ENCODE measurements around the gene CNIH3. TPM values are rescaled to one million over a fixed set of nuclear protein-coding genes. Genes with fewer than 3 reads are reported as not detected.
"Not testable (repeated sequence)": the region's sequence is repeated elsewhere in the genome, so short reads cannot be mapped to it uniquely, and the experiment has no call there.

The CNIH3 gene
- total RNA-seq, 1 donor from 2014 or later = 0.53 TPM

GRCh38 chr1:224710196-224710595 lies 94.1 kb downstream of the CNIH3 start:
- FAIRE-seq = no peak
- no peaks in the 10 kb centered on the region for H3K27me3 ChIP-seq (ENCODE audit: control insufficient read depth, insufficient read depth, low read length)
- H3K36me3 ChIP-seq (ENCODE audit: control insufficient read depth, insufficient read depth, low read length) = no peaks in the 10 kb centered on the region
- no peak for DNase-seq (ENCODE audit: low read depth)
- no peak for TF ChIP-seq CTCF (IDR thresholded peaks at IDR 0.05; ENCODE audit: insufficient read depth, low read length, severe bottlenecking)
- no peak overlapping the region for H3K4me3 ChIP-seq (ENCODE audit: low read depth, low read length)

- FAIRE-seq; H3K36me3 ChIP-seq (ENCODE audit: control insufficient read depth, insufficient read depth, low read length); H3K4me3 ChIP-seq (ENCODE audit: low read depth, low read length); DNase-seq (ENCODE audit: low read depth); H3K27me3 ChIP-seq (ENCODE audit: control insufficient read depth, insufficient read depth, low read length): not testable (repeated sequence)
Measured at GRCh38 chr1:224711231-224711756, 95.2 kb downstream of the CNIH3 start.

DNA sequence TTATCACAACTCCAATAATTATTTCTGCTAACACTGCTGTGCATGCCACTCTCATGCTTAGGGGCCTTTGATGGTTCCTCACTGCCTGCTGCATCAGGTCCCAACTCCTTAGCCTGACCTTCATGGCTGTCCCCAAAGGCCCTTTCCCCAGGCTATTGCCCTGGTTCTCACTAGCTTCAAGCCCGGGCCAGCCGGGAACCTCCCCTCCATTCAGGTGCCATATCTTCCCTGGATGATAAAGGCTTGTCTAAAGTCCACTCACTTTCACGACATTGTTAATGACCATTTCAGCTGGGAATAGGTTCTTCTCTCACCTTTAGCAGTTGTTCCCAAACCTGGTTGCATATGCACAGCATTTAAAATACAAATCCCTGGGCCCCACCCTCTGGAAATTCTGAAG lies 95.8 kb downstream of the CNIH3 start:
- TF ChIP-seq CTCF (IDR thresholded peaks at IDR 0.05; ENCODE audit: insufficient read depth, low read length, severe bottlenecking) = no peak
- Histone ChIP-seq H3K36me3 (ENCODE audit: control insufficient read depth, insufficient read depth, low read length) (no peaks in the 10 kb centered on the region), H3K27me3 (ENCODE audit: control insufficient read depth, insufficient read depth, low read length) (no peaks in the 10 kb centered on the region), H3K4me3 (ENCODE audit: low read depth, low read length) (no peak overlapping the region)
- FAIRE-seq = no peak
- DNase-seq (ENCODE audit: low read depth) = no peak

DNA sequence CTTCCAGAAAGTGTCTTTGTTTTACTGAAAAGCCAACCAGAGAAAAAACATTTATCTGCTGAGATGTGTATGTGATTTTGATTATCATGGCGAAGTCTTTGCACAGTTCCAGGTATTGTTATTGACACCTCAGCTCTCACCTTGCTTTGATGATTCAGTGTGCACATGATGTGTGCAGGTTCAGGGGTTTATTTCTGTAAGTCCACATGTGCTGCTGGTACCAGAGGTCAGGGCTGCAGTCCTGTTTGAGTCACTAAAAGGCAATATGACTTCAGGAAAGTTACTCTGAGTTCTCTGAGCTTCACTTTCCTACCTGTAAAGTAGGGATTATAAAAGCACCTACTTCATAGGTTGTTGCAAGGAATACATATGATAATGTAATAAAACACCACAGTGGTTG lies 97.1 kb downstream of the CNIH3 start:
- TF ChIP-seq CTCF (IDR thresholded peaks at IDR 0.05; ENCODE audit: insufficient read depth, low read length, severe bottlenecking) = no peak
- Histone ChIP-seq H3K27me3 (ENCODE audit: control insufficient read depth, insufficient read depth, low read length) (no peaks in the 10 kb centered on the region), H3K4me3 (ENCODE audit: low read depth, low read length) (no peak overlapping the region), H3K36me3 (ENCODE audit: control insufficient read depth, insufficient read depth, low read length) (no peaks in the 10 kb centered on the region)
- FAIRE-seq (no peak), DNase-seq (ENCODE audit: low read depth) (no peak)

DNA sequence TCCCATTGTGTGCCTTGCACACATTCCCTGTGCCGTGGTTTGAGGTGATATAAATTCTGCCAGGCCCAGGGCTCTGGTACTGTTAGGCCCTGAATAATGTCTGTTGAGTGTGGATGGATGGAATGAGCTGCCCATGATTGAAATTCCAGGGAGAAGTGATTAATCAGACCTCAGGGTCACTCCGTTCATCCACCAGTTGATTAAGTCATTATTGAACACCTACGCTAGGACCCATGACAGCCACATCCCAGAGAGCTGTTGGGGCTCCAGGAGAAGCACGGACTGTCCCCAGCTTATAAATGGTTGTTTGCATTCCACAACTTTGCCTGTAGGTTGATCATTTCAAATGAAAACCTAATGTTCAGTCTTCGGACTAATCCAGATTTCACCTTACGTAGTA lies 98.4 kb downstream of the CNIH3 start:
- no peak for DNase-seq (ENCODE audit: low read depth)
- Histone ChIP-seq H3K4me3 (ENCODE audit: low read depth, low read length) (no peak overlapping the region), H3K36me3 (ENCODE audit: control insufficient read depth, insufficient read depth, low read length) (no peaks in the 10 kb centered on the region), H3K27me3 (ENCODE audit: control insufficient read depth, insufficient read depth, low read length) (no peaks in the 10 kb centered on the region)
- FAIRE-seq = no peak
- no peak for TF ChIP-seq CTCF (IDR thresholded peaks at IDR 0.05; ENCODE audit: insufficient read depth, low read length, severe bottlenecking)

DNA sequence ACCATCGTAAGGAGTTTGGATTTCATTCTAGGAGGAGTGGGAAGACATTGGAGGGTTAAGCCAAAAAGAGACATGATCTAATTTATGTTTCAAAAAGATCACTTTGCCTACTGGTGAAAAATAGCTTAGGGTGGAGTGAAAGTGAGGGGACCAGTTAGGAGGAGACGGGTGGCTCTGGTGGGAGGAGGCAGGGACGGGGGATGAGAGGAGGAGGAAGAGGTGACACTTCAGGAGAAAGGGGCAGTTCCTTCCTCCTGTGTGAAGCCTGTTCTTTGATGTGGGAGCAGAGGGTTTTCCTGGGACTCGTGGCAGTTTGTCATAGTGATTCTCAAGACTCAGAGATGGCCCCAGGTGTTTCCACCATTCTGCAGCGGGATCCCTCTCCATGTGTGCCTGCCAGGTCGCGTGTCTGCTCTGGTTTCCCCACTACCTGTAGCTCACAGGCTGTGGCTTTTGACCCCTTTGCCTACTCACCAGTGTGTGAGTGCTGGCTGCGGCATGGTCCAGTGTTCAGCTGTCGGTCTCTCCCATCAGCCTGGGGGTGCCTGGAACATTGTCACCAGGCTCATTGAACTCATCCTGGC lies 102.4 kb downstream of the CNIH3 start:
- Histone ChIP-seq H3K36me3 (ENCODE audit: control insufficient read depth, insufficient read depth, low read length) (no peaks in the 10 kb centered on the region), H3K4me3 (ENCODE audit: low read depth, low read length) (no peak overlapping the region), H3K27me3 (ENCODE audit: control insufficient read depth, insufficient read depth, low read length) (peaks cover 7% of the 10 kb centered on the region)
- no peak for DNase-seq (ENCODE audit: low read depth)
- FAIRE-seq = no peak
- TF ChIP-seq CTCF (IDR thresholded peaks at IDR 0.05; ENCODE audit: insufficient read depth, low read length, severe bottlenecking) = no peak
